GM12874 (cell line): Measurements from ENCODE around the gene ZPBP.

Source experiments
- CTCF ChIP-seq: IDR thresholded peaks from 2 replicates; pipeline ENCODE4 v1.5.1; 2011; ENCODE audit warnings: low read depth, mild to moderate bottlenecking, control low read depth, low read length, moderate library complexity; ENCODE audit not compliant: insufficient read depth

ZPBP gene

DNA sequence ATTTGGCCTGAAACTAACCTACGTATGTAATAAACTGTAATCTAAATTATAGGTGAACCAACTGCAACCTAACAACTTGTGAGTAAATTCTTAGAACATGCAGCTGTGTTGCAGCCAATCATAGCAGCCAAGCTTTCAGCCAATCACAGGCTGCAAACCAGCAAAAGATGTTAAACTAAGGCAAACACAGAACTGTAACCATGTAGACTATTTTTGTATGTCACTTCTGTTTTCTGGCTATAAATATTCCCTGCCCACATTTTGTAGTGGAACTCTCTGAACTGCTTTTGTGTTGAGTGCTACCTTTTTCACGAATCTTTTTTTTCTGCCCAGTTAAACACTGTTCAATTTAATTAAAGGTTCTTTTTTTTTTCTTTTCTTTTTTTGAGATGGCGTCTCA lies 28.2 kb upstream of the ZPBP start:
- no peak for TF ChIP-seq CTCF

- TF ChIP-seq CTCF: peak; percentile 81
These were observed 27.0 kb upstream of the ZPBP start for GRCh38 chr7:50119815-50120637.

DNA sequence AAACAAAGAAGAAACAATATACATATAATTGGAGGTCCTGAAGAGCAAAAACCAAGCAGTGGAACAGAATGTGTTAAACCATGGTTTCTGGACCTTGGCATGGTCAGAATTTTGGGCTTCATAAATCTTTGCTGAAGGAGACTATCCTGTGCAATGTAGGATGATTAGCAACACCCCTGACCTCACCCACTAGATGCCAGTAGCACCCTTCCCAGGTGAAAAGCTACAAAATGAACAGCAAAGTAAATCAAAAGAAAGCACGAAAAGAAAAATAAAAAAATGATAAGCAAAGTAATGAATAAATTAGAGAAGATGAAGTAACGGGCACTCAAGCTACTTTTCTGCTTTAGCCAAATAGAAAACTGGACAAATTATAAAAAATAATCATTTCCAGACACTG lies 19.2 kb upstream of the ZPBP start:
- TF ChIP-seq CTCF: no peak

DNA sequence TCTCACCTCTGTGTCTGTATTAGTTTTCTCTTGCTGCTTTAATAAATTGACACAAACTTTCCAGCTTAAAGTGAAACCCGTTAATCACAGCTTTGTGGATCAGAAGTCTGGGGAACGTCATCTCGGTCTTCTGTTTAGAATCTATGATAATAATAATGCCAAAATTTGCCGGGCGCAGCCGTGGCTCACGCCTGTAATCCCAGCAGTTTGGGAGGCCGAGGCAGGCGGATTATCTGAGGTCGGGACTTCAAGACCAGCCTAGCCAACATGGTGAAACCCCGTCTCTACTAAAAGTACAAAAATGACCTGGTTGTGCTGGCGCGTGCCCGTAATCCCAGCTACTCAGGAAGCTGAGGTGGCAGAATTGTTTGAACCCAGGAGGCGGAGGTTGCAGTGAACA lies 8.8 kb upstream of the ZPBP start:
- no peak for TF ChIP-seq CTCF

- TF ChIP-seq CTCF: no peak
These were observed 2.6 kb upstream of the ZPBP start for GRCh38 chr7:50095634-50096033.

DNA sequence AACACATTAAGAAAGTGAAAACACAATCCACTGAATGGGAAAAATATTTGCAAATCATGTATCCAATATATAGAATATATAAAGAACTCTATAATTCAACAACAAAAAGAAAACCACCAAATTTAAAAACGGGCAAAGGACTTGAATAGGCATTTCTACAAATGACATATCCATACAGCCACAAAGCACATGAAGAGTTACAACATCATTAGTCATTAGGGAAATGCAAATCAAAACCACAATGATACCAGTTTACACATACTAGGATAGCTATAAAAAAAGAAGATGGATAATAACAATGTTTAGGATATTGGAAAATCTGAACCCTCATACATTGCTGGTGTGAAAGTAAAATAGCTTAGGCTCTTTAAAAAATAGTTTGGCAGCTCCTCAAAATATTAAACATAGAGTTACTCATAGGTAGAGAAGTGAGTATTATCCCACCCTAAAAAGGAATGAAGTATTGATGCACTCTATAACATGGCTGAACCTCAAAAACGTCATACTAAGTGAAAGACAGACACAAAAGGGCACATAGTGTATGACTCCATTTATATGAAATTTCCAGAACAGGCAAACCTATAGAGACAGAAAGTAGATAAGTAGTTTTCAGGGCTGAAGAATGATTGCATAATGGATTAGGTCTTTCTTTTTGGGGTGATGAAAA lies 4.5 kb downstream of the ZPBP start:
- TF ChIP-seq CTCF: no peak

GRCh38 chr7:50085344-50085743 lies 7.7 kb downstream of the ZPBP start:
- TF ChIP-seq CTCF: no peak
